ENCODE data around the gene UCK1. TPM values are rescaled to one million over a fixed set of nuclear protein-coding genes. Genes with fewer than 3 reads are reported as not detected.

UCK1 gene
- total and polyA plus RNA-seq, 11 donors, result 16.4 to 45.1 (median 24.9) TPM

- intact Hi-C loops (cut with DNase I), result loop anchor here in 3 of 10 donors (10.0 kb wide), 1 partner anchor 215 kb away; the partner anchor contains the start of gene RAPGEF1 (in 3 of the 3)
- Histone ChIP-seq H3K4me1 (peaks cover 3 to 20% (median 11%) of the 10 kb centered on the region in 12 donors), H3K36me3 (peaks cover 0 to 52% (median 45%) of the 10 kb centered on the region in 9 donors), H3K27ac (peak overlapping the region in 9 of 12 donors; percentile 77 to 96 (median 87)), H3K4me3 (peak overlapping the region; percentile 71 to 100 (median 96)), H3K9me3 (no peaks in the 10 kb centered on the region), H3K27me3 (no peaks in the 10 kb centered on the region)
- DNase-seq, result no peak
- TF ChIP-seq POLR2A (IDR thresholded peaks at IDR 0.05), result no peak
- no peak for TF ChIP-seq CTCF (IDR thresholded peaks at IDR 0.05)
- 56 to 74% (median 66%) methylated on average over 8 to 24 of the region's 24 CpGs for WGBS, 4 donors
- no peak for ATAC-seq
These were observed 1.2 kb downstream of the UCK1 start for GRCh38 chr9:131529597-131530545.

- intact Hi-C loops (cut with DNase I), result loop anchor here in 2 of 10 donors (10.0 kb wide), 1 partner anchor 216 kb away; the partner anchor contains the start of gene RAPGEF1 (in 2 of the 2)
These were observed 2.1 kb downstream of the UCK1 start for GRCh38 chr9:131528886-131529505.

GRCh38 chr9:131528186-131528585 is 2.9 kb downstream of the UCK1 start:
- Histone ChIP-seq H3K4me3 (no peak overlapping the region), H3K4me1 (peaks cover 3 to 19% (median 11%) of the 10 kb centered on the region in 12 donors), H3K36me3 (peaks cover 0 to 69% (median 62%) of the 10 kb centered on the region in 9 donors), H3K9me3 (no peaks in the 10 kb centered on the region), H3K27ac (no peak overlapping the region), H3K27me3 (no peaks in the 10 kb centered on the region)
- ATAC-seq, result no peak
- TF ChIP-seq POLR2A (IDR thresholded peaks at IDR 0.05), result no peak
- no peak for TF ChIP-seq CTCF (IDR thresholded peaks at IDR 0.05)
- WGBS, 4 donors, result 90 to 94% (median 92%) methylated on average over 7 of the region's 7 CpGs
- intact Hi-C loops (cut with DNase I), result loop anchor here in 2 of 10 donors (10.0 kb wide), 1 partner anchor 217 kb away; the partner anchor contains the start of gene RAPGEF1 (in 2 of the 2)
- DNase-seq, result no peak

More at GRCh38 chr9:131528886-131529505, 2.1 kb downstream of the UCK1 start:
- Histone ChIP-seq H3K9me3 (no peaks in the 10 kb centered on the region), H3K4me3 (peak overlapping the region in 1 of 12 donors; percentile 96), H3K27me3 (no peaks in the 10 kb centered on the region), H3K27ac (no peak overlapping the region), H3K36me3 (peaks cover 0 to 61% (median 54%) of the 10 kb centered on the region in 9 donors), H3K4me1 (peaks cover 3 to 19% (median 11%) of the 10 kb centered on the region in 12 donors)
- no peak for DNase-seq
- 96 to 97% (median 96%) methylated on average over 34 to 35 of the region's 35 CpGs for WGBS, 4 donors
- TF ChIP-seq CTCF (IDR thresholded peaks at IDR 0.05) (no peak), POLR2A (IDR thresholded peaks at IDR 0.05) (no peak)
- no peak for ATAC-seq
